ENCODE data around the gene NOX5. TPM values are rescaled to one million over a fixed set of nuclear protein-coding genes. Genes with fewer than 3 reads are reported as not detected.

NOX5 gene
- total and polyA plus RNA-seq, 9 donors, result 0.07 to 0.56 (median 0.28) TPM

DNA sequence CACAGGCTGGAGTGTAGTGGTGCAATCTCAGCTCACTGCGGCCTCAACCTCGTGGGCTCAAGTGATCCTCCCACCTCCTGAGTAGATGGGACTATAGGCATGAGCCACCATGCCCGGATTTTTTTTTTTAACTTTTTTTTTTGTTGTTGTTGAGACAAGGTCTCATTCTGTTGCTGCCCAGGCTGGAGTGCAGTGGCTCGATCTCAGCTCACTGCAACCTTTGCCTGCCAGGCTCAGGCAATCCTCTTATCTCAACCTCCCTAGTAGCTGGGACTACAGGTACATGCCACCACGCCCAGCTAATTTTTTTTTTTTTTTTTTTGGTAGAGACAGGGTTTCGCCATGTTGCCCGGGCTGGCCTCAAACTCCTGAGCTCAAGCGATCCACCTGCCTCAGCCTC lies 64.1 kb downstream of the NOX5 start:
- Histone ChIP-seq H3K4me3 (ENCODE audit: low read length) (no peak overlapping the region), H3K27me3 (ENCODE audit: control insufficient read depth, insufficient read depth, low read length) (no peaks in the 10 kb centered on the region), H3K9me3 (replicated peaks; ENCODE audit: control insufficient read depth, low read depth, low read length) (no peaks in the 10 kb centered on the region), H3K27ac (ENCODE audit: low read length) (no peak overlapping the region), H3K36me3 (ENCODE audit: control insufficient read depth, insufficient read depth, low read length) (no peaks in the 10 kb centered on the region), H3K4me1 (ENCODE audit: control insufficient read depth, insufficient read depth, low read length) (peaks cover 36% of the 10 kb centered on the region)
- WGBS (ENCODE audit: insufficient coverage), result 100% methylated on average over 2 of the region's 8 CpGs
- DNase-seq, result no peak

DNA sequence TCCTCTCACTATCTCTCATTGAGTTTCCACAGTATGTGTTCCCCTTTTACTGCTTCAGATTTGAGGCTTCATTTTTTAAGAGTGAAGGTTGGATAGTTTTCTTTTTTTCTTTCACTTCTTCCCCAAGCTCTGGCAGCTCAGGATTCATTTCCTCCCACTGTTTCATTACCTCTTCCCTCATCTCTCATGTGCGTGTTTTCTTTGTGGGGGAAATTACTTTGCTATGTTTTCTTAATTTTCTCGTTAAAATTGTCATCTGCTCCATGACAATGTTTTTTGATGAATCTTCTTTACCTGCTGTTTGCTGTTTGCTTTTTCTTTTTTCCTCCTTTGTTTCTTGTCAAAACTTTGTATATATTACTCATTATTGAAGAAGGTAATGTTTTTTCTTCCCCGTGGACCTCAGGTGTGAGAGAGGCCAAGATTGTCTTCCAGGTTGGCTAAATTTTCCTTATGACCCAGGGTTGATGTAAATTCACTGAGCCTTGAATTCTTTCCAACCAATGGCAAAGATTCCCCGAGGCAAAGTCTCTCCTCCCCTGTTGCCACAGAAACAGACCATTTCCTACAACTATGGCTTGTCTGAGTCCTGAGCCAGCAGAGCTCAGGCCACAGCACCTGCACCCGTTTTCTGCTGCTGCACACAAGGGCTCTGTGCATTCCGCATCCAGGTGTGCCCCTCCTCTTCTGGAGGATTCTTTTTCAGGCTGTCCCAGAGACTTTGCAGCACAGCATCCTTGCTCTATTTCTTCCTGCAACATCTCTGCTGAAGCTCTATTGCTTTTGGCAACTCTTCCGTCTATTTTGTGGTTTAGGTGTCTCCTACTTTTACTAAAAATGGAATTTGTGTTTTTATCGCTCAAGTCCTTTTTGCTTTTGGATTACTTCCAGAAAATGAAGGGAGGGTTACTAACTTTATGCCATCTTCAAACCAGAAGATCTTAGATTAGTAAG lies 66.1 kb downstream of the NOX5 start:
- Histone ChIP-seq H3K27ac (ENCODE audit: low read length) (peak overlapping the region; percentile 94), H3K36me3 (ENCODE audit: control insufficient read depth, insufficient read depth, low read length) (no peaks in the 10 kb centered on the region), H3K4me1 (ENCODE audit: control insufficient read depth, insufficient read depth, low read length) (peaks cover 39% of the 10 kb centered on the region), H3K27me3 (ENCODE audit: control insufficient read depth, insufficient read depth, low read length) (no peaks in the 10 kb centered on the region), H3K9me3 (replicated peaks; ENCODE audit: control insufficient read depth, low read depth, low read length) (no peaks in the 10 kb centered on the region), H3K4me3 (ENCODE audit: low read length) (no peak overlapping the region)
- WGBS (ENCODE audit: insufficient coverage), result 20% methylated on average over 3 of the region's 8 CpGs
- DNase-seq, result peak; percentile 91

DNA sequence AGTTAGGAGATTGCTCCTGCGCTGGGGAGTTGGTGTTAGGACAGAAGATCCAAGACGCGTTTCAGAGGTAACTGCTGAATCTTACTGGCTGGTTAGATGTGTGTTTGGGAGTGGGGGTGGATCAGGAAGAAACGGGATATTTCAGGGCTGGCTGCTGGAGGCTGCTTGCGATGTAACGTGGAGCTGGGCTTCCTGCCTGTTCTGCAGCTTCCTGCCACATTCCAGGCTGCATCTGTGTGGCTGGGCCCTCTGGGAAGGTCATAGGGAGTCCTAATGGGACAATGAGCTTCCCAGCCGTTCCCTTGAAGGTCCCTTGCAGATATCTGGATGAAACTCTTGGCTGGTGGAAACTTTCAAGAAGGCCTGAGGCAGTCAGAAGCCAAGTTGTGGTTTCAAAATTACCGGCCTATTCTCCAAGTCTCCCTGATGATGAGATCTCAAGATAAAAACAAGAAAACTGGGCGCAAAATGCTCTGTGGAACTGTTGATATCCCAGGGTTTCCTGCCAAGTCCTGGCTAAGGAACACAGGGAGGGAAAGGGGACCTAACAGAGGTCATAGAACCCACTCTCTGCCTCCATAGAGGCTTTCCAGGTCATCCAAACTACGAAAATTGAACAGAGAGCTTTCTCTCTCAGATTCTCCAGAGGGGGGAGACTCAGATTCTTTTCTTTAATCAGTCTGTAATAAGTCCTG lies 67.0 kb downstream of the NOX5 start:
- peaks cover 42% of the 10 kb centered on the region for H3K4me1 ChIP-seq (ENCODE audit: control insufficient read depth, insufficient read depth, low read length)
- H3K27ac ChIP-seq (ENCODE audit: low read length), result peak overlapping the region; percentile 94
- no peaks in the 10 kb centered on the region for H3K9me3 ChIP-seq (replicated peaks; ENCODE audit: control insufficient read depth, low read depth, low read length)
- 9% methylated on average over 8 of the region's 10 CpGs for WGBS (ENCODE audit: insufficient coverage)
- H3K4me3 ChIP-seq (ENCODE audit: low read length), result no peak overlapping the region
- DNase-seq, result peak; percentile 99
- H3K27me3 ChIP-seq (ENCODE audit: control insufficient read depth, insufficient read depth, low read length), result no peaks in the 10 kb centered on the region
- H3K36me3 ChIP-seq (ENCODE audit: control insufficient read depth, insufficient read depth, low read length), result no peaks in the 10 kb centered on the region

DNA sequence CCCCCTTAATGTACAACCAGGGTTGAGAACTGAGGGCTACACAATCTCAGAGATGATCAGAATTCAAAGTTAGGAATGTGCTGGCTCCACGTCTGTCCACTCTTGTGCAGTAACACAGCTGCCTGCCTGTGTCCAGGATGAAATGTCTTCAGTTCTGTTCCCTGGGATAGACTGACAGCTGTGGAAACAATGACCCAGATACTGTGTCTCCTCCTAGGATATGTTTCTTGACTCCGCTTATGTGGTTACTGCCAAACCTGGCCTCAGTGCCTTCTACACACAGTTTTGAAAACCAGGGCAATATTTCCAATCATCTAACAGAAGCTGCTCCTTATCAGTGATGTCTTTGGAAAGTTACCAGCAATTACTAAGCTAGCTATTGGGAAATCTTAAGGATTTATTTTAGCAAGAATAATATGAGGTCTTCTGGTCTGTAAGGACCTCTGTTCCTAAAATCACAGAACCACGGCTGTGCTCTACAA lies 67.6 kb downstream of the NOX5 start:
- Histone ChIP-seq H3K9me3 (replicated peaks; ENCODE audit: control insufficient read depth, low read depth, low read length) (no peaks in the 10 kb centered on the region), H3K27ac (ENCODE audit: low read length) (peak overlapping the region; percentile 94), H3K36me3 (ENCODE audit: control insufficient read depth, insufficient read depth, low read length) (no peaks in the 10 kb centered on the region), H3K4me3 (ENCODE audit: low read length) (no peak overlapping the region), H3K4me1 (ENCODE audit: control insufficient read depth, insufficient read depth, low read length) (peaks cover 43% of the 10 kb centered on the region), H3K27me3 (ENCODE audit: control insufficient read depth, insufficient read depth, low read length) (no peaks in the 10 kb centered on the region)
- DNase-seq, result peak; percentile 93
- 16% methylated on average over 2 of the region's 3 CpGs for WGBS (ENCODE audit: insufficient coverage)

DNA sequence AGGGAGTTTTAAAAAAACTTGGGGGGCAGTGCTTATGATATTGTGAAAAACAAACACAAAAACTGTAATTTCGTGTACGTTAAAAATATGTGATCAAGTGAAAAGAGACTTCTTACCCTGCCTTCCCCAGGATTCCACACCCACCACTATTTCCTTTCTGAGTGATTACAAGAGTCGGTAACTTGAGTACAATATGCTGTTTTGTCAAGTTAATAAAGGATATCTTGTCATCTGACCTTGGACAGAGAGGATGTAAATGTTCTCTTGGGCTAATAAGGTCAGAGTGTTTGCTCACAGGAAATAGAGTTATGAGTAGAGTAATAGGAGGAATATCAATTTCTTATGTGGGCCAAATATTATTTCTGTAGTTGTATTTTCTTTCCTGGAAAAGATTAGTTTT lies 68.1 kb downstream of the NOX5 start:
- peaks cover 43% of the 10 kb centered on the region for H3K4me1 ChIP-seq (ENCODE audit: control insufficient read depth, insufficient read depth, low read length)
- no CpG with 5 or more reads among the region's 3 CpGs for WGBS (ENCODE audit: insufficient coverage)
- no peaks in the 10 kb centered on the region for H3K9me3 ChIP-seq (replicated peaks; ENCODE audit: control insufficient read depth, low read depth, low read length)
- peak; percentile 83 for DNase-seq
- no peak overlapping the region for H3K4me3 ChIP-seq (ENCODE audit: low read length)
- H3K27me3 ChIP-seq (ENCODE audit: control insufficient read depth, insufficient read depth, low read length), result no peaks in the 10 kb centered on the region
- H3K36me3 ChIP-seq (ENCODE audit: control insufficient read depth, insufficient read depth, low read length), result no peaks in the 10 kb centered on the region
- H3K27ac ChIP-seq (ENCODE audit: low read length), result peak overlapping the region; percentile 94

DNA sequence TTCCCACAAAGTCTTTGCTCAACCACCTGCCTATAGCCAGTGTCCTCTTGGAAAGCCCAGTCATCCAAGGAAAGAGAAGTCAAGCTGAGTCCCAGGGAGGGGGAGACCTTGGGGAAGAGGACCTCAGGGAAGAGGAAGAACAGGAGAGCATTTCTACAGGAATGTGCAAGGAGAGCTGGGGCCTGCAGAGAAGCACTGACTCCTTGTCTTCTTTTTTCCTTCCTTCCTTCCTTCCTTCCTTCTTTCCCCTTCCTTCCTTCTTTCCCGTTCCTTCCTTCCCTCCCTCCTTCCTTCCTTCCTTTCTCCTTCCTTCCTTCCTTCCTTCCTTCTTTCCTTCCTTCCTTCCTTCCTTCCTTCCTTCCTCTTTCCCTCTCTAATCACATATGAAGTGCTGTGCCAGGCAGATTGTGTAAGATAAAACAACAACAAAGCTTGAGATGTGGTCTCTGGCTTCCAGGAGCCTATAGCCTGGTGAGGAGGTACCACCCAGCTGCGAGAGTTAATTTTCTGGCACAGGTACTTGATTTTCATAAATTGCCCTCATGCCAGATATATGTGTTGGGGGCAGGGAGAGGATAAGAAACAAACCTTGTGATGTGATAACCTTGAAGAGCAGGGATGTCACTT lies 70.0 kb downstream of the NOX5 start:
- H3K4me3 ChIP-seq (ENCODE audit: low read length), result no peak overlapping the region
- WGBS (ENCODE audit: insufficient coverage), result no CpG with 5 or more reads among the region's 2 CpGs
- no peak for DNase-seq

DNA sequence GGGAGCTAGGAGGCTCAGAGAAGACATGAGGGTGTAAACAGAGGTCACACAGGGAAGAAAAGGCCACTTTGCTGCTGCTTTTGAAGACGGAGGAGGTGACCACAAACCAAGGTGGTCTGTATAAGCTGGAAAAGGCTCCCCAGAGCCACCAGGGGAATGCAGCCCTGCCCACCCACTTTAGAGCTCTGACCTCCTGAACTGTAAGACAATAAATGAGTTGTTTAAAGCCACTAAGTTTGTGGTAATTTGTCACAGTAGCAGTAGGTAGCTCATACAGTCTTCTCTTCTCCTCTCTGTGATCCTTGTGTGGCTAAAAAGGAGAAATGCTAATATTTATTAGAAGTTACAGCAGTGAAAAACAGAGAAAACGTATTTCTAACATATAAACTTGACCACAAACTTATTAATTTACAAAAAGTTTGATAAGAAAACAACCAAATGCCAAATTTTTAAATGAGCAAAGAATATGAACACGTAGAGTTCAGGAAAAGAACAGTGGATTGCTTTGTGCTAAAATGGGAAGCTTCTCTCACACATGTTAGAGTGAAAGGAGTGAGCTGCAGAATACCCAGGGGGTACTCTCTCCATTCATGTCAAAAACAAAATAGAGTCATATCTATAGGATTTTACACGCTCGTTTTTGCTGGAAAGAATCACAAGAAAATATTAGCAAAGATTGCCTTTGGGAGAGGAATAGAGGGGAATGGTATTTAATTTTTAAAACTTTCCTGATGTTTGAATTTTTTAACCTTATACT lies 71.0 kb downstream of the NOX5 start:
- Histone ChIP-seq H3K4me3 (ENCODE audit: low read length) (no peak overlapping the region), H3K9me3 (replicated peaks; ENCODE audit: control insufficient read depth, low read depth, low read length) (no peaks in the 10 kb centered on the region), H3K4me1 (ENCODE audit: control insufficient read depth, insufficient read depth, low read length) (peaks cover 58% of the 10 kb centered on the region), H3K36me3 (ENCODE audit: control insufficient read depth, insufficient read depth, low read length) (no peaks in the 10 kb centered on the region), H3K27ac (ENCODE audit: low read length) (no peak overlapping the region), H3K27me3 (ENCODE audit: control insufficient read depth, insufficient read depth, low read length) (no peaks in the 10 kb centered on the region)
- 43% methylated on average over 1 of the region's 5 CpGs for WGBS (ENCODE audit: insufficient coverage)
- DNase-seq, result peak; percentile 35

More for the DNA sequence above, 70.0 kb downstream of the NOX5 start:
- Histone ChIP-seq H3K27me3 (ENCODE audit: control insufficient read depth, insufficient read depth, low read length) (no peaks in the 10 kb centered on the region), H3K4me1 (ENCODE audit: control insufficient read depth, insufficient read depth, low read length) (peaks cover 49% of the 10 kb centered on the region), H3K36me3 (ENCODE audit: control insufficient read depth, insufficient read depth, low read length) (no peaks in the 10 kb centered on the region), H3K9me3 (replicated peaks; ENCODE audit: control insufficient read depth, low read depth, low read length) (no peaks in the 10 kb centered on the region), H3K27ac (ENCODE audit: low read length) (no peak overlapping the region)

DNA sequence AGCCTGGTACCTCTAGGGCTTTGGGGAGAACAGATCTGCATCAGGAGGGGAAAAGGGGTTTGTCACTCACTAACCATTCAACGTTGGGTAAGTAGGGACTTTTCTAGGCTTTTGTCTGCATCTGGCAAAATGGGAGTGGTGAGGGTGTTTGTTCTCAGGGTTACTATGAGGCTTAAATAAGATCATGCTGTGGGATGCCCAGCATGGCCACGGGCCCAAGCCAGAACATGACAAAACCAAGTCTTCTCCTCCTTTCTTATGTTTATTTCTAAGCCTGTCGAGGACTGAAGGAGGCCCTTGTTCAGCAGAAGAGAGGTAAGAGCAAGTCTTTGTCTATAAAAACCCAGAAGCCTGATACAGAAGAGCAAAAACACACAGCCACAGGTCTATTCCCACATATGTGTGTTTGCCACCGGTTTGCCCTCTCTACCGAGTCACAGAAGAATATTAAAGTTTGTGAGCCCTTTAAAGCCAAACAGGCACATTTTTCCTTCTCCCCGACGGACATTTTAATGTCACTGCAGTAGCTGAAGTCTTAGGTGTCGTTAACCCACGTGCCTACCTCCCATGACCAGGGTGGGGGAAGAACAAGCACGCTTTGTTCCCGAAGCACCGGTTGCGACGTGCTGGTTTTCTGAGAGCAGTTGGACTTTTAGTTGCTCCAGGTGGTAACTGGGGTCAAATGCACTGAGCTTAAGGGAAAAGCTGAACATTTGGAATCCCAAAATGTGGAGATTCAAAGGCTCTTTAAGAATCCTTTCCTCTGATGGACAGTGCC lies 72.1 kb downstream of the NOX5 start:
- no peak overlapping the region for H3K4me3 ChIP-seq (ENCODE audit: low read length)
- WGBS (ENCODE audit: insufficient coverage), result 59% methylated on average over 7 of the region's 14 CpGs
- peaks cover 47% of the 10 kb centered on the region for H3K4me1 ChIP-seq (ENCODE audit: control insufficient read depth, insufficient read depth, low read length)
- H3K9me3 ChIP-seq (replicated peaks; ENCODE audit: control insufficient read depth, low read depth, low read length), result no peaks in the 10 kb centered on the region
- H3K27me3 ChIP-seq (ENCODE audit: control insufficient read depth, insufficient read depth, low read length), result no peaks in the 10 kb centered on the region
- no peak for DNase-seq
- no peaks in the 10 kb centered on the region for H3K36me3 ChIP-seq (ENCODE audit: control insufficient read depth, insufficient read depth, low read length)
- no peak overlapping the region for H3K27ac ChIP-seq (ENCODE audit: low read length)

DNA sequence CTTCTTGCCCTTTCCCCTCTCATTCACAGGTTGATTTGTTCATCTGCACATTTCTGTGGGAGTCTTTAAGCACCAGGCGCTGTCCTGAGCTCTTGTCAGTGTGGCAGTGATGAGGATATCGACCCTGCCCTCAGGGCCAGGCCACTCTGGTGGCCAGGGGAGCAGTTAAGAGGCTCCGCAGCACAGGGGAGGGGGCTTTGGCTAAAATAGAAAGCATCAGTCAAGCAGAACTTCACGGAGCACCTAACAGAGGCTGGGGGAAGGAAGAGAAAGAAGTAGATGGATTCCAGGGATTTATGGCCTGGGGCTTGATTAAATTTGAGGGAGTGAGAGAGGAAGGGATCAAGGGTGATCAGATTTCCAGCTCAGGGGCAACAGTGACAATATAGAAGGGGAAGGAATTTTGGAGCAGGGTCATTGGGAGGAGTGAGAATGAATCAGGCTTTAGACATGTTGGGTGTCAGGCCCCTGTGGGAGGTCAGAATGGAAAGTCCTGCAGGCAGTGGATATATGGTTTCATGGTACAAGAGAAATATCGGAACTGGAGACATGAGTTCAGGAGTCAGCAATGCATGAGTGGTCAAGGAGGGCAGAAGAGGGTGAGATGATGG lies 73.0 kb downstream of the NOX5 start:
- Histone ChIP-seq H3K4me1 (ENCODE audit: control insufficient read depth, insufficient read depth, low read length) (peaks cover 41% of the 10 kb centered on the region), H3K9me3 (replicated peaks; ENCODE audit: control insufficient read depth, low read depth, low read length) (no peaks in the 10 kb centered on the region), H3K27ac (ENCODE audit: low read length) (no peak overlapping the region), H3K4me3 (ENCODE audit: low read length) (no peak overlapping the region), H3K27me3 (ENCODE audit: control insufficient read depth, insufficient read depth, low read length) (no peaks in the 10 kb centered on the region), H3K36me3 (ENCODE audit: control insufficient read depth, insufficient read depth, low read length) (no peaks in the 10 kb centered on the region)
- DNase-seq, result no peak
- WGBS (ENCODE audit: insufficient coverage), result 80% methylated on average over 5 of the region's 5 CpGs
